A549 treated with RU486 at 1 μM for 4 hours (cell line): Measurements from ENCODE around the gene UBE2R2. TPM values are rescaled to one million over a fixed set of nuclear protein-coding genes. Genes with fewer than 3 reads are reported as not detected.

ENCODE experiments used
- total RNA-seq: library from RNA; stranded (reverse); fragments of 200-300 nt; extraction: Qiagen RNA extraction; gene quantifications from 5 replicates; pipeline ENCODE4 v1.2.3, GENCODE V29; 2022; ENCODE audit warnings: low read depth

The UBE2R2 gene, protein sequence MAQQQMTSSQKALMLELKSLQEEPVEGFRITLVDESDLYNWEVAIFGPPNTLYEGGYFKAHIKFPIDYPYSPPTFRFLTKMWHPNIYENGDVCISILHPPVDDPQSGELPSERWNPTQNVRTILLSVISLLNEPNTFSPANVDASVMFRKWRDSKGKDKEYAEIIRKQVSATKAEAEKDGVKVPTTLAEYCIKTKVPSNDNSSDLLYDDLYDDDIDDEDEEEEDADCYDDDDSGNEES
- 43.9 to 50.7 TPM (median 49.9 TPM) in 5 replicates for total RNA-seq

DNA sequence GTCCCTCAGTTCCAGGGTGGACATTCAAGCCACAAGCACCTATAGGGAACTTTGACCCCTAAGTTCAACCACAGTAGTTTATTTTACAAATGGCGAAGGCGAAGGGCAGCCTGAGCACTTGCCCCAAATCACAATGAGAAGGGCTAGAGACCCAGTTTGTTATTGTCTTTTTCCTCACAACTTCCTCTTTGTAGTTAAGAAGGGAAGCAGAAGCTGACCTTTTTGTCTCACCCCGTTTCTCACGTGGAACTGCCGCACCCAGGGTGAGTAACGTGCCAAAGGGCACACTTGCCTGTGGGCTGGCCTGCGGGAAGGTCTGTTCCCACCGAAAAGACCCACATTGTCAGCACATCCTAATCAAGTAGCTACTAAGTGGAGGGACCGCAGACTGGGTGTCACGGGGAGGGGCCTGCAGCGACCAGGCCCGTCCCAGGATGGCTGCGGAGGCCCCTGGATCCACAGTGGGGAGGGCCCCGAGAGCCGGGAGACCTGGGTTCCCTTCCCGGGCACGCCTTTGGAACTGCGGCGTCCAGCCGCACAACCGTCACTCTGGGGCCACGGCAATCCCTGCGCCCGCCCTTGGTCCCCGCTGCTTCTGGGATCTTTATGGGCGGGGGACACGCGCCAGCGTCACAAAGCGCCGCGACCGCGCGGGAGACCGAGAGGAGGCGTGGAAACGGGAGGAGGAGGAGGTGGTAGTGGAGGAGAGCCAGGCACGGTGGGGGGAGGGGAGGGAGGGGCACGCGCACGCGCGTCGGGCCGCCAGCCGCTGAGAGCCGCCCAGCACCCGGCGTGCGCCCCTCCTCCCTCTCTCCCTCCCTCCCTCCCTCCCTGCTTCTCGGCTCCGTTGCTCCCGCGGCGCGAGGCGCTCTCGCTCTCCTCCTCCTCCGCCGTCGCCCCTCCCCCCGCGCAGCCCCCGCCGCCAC, at the start of gene UBE2R2:
UBE2R2 (plus strand) TSS at position 834 of the 926 bp plus-strand sequence. CDS start 598 bp downstream, outside the sequence.

DNA sequence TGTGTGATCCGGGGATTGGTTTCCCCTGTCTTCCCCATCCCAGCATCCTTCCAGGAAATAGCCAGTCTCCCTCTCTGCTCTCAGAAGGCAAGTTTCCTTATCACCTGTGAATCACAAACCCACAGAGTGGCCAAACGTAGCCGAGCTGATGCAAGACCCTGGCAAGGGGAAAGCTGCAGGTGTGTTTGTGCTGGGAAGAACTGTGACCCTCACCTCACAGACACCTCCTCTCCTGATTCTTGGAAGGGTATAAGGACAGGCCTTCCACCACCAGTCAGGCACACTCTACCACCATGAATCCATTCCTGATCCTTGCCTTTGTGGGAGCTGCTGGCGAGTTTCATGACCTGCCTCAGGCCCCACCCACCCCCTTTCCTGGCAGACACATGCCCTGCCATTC, 21.7 kb upstream of the UBE2R2 start, which contains the start of gene PRSS3:
PRSS3 (plus strand) TSS at position 281 of the 400 bp plus-strand sequence; CDS start at position 294, 13 bp downstream.

Other genes with a start within 250 kb of the UBE2R2 start
- 12.2 to 18.4 TPM (median 15.0 TPM) in 5 replicates for gene PRSS3, start 21.6 kb upstream of the UBE2R2 start, total RNA-seq
- gene UBAP2, start 231.7 kb downstream of the UBE2R2 start, total RNA-seq = 33.3 to 41.5 TPM (median 39.3 TPM) in 5 replicates